ENCODE results near the gene KIAA1210. TPM values are rescaled to one million over a fixed set of nuclear protein-coding genes. Genes with fewer than 3 reads are reported as not detected.

The KIAA1210 gene
- total and polyA plus RNA-seq, 2 experiments from 2014 or later = not detected

- no peak for TF ChIP-seq CTCF (conservative IDR thresholded peaks at IDR 0.05; ENCODE audit: low read depth in 2 of 2)
- TF ChIP-seq, protein P1, sequence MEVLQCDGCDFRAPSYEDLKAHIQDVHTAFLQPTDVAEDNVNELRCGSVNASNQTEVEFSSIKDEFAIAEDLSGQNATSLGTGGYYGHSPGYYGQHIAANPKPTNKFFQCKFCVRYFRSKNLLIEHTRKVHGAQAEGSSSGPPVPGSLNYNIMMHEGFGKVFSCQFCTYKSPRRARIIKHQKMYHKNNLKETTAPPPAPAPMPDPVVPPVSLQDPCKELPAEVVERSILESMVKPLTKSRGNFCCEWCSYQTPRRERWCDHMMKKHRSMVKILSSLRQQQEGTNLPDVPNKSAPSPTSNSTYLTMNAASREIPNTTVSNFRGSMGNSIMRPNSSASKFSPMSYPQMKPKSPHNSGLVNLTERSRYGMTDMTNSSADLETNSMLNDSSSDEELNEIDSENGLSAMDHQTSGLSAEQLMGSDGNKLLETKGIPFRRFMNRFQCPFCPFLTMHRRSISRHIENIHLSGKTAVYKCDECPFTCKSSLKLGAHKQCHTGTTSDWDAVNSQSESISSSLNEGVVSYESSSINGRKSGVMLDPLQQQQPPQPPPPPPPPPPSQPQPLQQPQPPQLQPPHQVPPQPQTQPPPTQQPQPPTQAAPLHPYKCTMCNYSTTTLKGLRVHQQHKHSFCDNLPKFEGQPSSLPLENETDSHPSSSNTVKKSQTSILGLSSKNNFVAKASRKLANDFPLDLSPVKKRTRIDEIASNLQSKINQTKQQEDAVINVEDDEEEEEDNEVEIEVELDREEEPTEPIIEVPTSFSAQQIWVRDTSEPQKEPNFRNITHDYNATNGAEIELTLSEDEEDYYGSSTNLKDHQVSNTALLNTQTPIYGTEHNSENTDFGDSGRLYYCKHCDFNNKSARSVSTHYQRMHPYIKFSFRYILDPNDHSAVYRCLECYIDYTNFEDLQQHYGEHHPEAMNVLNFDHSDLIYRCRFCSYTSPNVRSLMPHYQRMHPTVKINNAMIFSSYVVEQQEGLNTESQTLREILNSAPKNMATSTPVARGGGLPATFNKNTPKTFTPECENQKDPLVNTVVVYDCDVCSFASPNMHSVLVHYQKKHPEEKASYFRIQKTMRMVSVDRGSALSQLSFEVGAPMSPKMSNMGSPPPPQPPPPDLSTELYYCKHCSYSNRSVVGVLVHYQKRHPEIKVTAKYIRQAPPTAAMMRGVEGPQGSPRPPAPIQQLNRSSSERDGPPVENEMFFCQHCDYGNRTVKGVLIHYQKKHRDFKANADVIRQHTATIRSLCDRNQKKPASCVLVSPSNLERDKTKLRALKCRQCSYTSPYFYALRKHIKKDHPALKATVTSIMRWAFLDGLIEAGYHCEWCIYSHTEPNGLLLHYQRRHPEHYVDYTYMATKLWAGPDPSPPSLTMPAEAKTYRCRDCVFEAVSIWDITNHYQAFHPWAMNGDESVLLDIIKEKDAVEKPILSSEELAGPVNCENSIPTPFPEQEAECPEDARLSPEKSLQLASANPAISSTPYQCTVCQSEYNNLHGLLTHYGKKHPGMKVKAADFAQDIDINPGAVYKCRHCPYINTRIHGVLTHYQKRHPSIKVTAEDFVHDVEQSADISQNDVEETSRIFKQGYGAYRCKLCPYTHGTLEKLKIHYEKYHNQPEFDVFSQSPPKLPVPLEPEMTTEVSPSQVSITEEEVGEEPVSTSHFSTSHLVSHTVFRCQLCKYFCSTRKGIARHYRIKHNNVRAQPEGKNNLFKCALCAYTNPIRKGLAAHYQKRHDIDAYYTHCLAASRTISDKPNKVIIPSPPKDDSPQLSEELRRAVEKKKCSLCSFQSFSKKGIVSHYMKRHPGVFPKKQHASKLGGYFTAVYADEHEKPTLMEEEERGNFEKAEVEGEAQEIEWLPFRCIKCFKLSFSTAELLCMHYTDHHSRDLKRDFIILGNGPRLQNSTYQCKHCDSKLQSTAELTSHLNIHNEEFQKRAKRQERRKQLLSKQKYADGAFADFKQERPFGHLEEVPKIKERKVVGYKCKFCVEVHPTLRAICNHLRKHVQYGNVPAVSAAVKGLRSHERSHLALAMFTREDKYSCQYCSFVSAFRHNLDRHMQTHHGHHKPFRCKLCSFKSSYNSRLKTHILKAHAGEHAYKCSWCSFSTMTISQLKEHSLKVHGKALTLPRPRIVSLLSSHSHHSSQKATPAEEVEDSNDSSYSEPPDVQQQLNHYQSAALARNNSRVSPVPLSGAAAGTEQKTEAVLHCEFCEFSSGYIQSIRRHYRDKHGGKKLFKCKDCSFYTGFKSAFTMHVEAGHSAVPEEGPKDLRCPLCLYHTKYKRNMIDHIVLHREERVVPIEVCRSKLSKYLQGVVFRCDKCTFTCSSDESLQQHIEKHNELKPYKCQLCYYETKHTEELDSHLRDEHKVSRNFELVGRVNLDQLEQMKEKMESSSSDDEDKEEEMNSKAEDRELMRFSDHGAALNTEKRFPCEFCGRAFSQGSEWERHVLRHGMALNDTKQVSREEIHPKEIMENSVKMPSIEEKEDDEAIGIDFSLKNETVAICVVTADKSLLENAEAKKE (CRISPR knock-in tag; IDR thresholded peaks at IDR 0.05) = no peak
- no peak for TF ChIP-seq ZNF331 (CRISPR knock-in tag; IDR thresholded peaks at IDR 0.05; ENCODE audit: low read depth)
- no peak for TF ChIP-seq NANOG (IDR thresholded peaks at IDR 0.05; ENCODE audit: borderline replicate concordance)
- no peak for TF ChIP-seq STAT1 (IDR thresholded peaks at IDR 0.05; ENCODE audit: unreplicated experiment)
These were observed 54.9 kb downstream of the KIAA1210 start, which contains the start of gene CT47C1 (continued) for GRCh38 chrX:119072744-119073143.

- TF ChIP-seq CREB1 (CRISPR knock-in tag; IDR thresholded peaks at IDR 0.05; ENCODE audit: low read depth) (no peak), ZNF114 (CRISPR knock-in tag; IDR thresholded peaks at IDR 0.05) (no peak), ETS1 (IDR thresholded peaks at IDR 0.05) (no peak), EZH2phosphoT487 (IDR thresholded peaks at IDR 0.05; ENCODE audit: unreplicated experiment) (no peak), STAT1 (IDR thresholded peaks at IDR 0.05; ENCODE audit: unreplicated experiment) (no peak), JUNB (IDR thresholded peaks at IDR 0.05; ENCODE audit: unreplicated experiment) (no peak), NANOG (IDR thresholded peaks at IDR 0.05; ENCODE audit: borderline replicate concordance) (no peak)
- TF ChIP-seq, protein P2, sequence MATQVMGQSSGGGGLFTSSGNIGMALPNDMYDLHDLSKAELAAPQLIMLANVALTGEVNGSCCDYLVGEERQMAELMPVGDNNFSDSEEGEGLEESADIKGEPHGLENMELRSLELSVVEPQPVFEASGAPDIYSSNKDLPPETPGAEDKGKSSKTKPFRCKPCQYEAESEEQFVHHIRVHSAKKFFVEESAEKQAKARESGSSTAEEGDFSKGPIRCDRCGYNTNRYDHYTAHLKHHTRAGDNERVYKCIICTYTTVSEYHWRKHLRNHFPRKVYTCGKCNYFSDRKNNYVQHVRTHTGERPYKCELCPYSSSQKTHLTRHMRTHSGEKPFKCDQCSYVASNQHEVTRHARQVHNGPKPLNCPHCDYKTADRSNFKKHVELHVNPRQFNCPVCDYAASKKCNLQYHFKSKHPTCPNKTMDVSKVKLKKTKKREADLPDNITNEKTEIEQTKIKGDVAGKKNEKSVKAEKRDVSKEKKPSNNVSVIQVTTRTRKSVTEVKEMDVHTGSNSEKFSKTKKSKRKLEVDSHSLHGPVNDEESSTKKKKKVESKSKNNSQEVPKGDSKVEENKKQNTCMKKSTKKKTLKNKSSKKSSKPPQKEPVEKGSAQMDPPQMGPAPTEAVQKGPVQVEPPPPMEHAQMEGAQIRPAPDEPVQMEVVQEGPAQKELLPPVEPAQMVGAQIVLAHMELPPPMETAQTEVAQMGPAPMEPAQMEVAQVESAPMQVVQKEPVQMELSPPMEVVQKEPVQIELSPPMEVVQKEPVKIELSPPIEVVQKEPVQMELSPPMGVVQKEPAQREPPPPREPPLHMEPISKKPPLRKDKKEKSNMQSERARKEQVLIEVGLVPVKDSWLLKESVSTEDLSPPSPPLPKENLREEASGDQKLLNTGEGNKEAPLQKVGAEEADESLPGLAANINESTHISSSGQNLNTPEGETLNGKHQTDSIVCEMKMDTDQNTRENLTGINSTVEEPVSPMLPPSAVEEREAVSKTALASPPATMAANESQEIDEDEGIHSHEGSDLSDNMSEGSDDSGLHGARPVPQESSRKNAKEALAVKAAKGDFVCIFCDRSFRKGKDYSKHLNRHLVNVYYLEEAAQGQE (IDR thresholded peaks at IDR 0.05; ENCODE audit: unreplicated experiment) = no peak
- Mint-ChIP-seq H3K36me3 (ENCODE audit: low read depth) (no peaks in the 10 kb centered on the region), H3K9me3 (no peaks in the 10 kb centered on the region), H3K4me1 (no peaks in the 10 kb centered on the region), H3K27ac (no peak overlapping the region), H3K4me3 (no peak overlapping the region), H3K27me3 (ENCODE audit: insufficient read depth, low read depth, poor library complexity) (peaks cover 4% of the 10 kb centered on the region)
- Histone ChIP-seq H3K27ac (ENCODE audit: low read depth) (no peak overlapping the region), H3K4me3 (no peak overlapping the region), H3K36me3 (ENCODE audit: insufficient read depth) (no peaks in the 10 kb centered on the region), H4K20me1 (replicated peaks; ENCODE audit: insufficient read depth) (no peaks in the 10 kb centered on the region), H2AFZ (no peak overlapping the region), H3K27me3 (ENCODE audit: insufficient read depth) (no peaks in the 10 kb centered on the region), H3F3A (replicated peaks; ENCODE audit: low read depth) (no peaks in the 10 kb centered on the region), H3K4me1 (ENCODE audit: insufficient read depth) (no peaks in the 10 kb centered on the region), H3K79me2 (replicated peaks; ENCODE audit: insufficient read depth) (no peaks in the 10 kb centered on the region), H3K9me2 (ENCODE audit: insufficient read depth) (no peaks in the 10 kb centered on the region), H3K4me2 (no peak overlapping the region)
- DNase-seq (ENCODE audit: low spot score) (no peak), ATAC-seq (no peak)
These were observed 56.2 kb downstream of the KIAA1210 start for GRCh38 chrX:119071381-119071780.

Data from GM23338 (cell line).